Measurements from ENCODE around the gene ABTB2. TPM values are rescaled to one million over a fixed set of nuclear protein-coding genes. Genes with fewer than 3 reads are reported as not detected.

The ABTB2 gene
- total and polyA plus RNA-seq, 2 experiments from 2014 or later = 2.6 to 12.1 TPM

DNA sequence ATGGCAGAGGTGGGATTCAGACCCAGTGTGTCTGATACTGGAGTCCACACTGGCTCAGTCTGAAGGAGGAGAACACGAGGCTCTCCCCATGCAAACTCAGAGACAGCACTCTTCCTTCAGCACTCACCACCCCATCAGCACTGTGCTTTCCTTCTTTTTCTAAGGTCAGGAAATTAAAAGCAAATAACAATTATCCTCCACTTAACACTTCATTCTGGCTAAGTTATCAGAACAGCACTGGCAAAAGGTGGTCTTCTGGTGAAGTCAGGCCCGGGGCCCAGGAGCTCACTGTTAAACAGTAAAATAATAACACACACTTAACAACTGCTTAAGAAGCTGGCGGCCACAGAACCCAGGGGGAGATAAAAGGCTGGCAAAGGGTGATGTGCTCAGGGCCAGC is 145.2 kb downstream of the ABTB2 start:
- TF ChIP-seq, protein P1, sequence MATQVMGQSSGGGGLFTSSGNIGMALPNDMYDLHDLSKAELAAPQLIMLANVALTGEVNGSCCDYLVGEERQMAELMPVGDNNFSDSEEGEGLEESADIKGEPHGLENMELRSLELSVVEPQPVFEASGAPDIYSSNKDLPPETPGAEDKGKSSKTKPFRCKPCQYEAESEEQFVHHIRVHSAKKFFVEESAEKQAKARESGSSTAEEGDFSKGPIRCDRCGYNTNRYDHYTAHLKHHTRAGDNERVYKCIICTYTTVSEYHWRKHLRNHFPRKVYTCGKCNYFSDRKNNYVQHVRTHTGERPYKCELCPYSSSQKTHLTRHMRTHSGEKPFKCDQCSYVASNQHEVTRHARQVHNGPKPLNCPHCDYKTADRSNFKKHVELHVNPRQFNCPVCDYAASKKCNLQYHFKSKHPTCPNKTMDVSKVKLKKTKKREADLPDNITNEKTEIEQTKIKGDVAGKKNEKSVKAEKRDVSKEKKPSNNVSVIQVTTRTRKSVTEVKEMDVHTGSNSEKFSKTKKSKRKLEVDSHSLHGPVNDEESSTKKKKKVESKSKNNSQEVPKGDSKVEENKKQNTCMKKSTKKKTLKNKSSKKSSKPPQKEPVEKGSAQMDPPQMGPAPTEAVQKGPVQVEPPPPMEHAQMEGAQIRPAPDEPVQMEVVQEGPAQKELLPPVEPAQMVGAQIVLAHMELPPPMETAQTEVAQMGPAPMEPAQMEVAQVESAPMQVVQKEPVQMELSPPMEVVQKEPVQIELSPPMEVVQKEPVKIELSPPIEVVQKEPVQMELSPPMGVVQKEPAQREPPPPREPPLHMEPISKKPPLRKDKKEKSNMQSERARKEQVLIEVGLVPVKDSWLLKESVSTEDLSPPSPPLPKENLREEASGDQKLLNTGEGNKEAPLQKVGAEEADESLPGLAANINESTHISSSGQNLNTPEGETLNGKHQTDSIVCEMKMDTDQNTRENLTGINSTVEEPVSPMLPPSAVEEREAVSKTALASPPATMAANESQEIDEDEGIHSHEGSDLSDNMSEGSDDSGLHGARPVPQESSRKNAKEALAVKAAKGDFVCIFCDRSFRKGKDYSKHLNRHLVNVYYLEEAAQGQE (IDR thresholded peaks at IDR 0.05; ENCODE audit: unreplicated experiment) = no peak
- TF ChIP-seq, protein P2, sequence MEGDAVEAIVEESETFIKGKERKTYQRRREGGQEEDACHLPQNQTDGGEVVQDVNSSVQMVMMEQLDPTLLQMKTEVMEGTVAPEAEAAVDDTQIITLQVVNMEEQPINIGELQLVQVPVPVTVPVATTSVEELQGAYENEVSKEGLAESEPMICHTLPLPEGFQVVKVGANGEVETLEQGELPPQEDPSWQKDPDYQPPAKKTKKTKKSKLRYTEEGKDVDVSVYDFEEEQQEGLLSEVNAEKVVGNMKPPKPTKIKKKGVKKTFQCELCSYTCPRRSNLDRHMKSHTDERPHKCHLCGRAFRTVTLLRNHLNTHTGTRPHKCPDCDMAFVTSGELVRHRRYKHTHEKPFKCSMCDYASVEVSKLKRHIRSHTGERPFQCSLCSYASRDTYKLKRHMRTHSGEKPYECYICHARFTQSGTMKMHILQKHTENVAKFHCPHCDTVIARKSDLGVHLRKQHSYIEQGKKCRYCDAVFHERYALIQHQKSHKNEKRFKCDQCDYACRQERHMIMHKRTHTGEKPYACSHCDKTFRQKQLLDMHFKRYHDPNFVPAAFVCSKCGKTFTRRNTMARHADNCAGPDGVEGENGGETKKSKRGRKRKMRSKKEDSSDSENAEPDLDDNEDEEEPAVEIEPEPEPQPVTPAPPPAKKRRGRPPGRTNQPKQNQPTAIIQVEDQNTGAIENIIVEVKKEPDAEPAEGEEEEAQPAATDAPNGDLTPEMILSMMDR (conservative IDR thresholded peaks at IDR 0.05; ENCODE audit: low read depth in 2 of 2) = no peak
- no peak for TF ChIP-seq STAT1 (IDR thresholded peaks at IDR 0.05; ENCODE audit: unreplicated experiment)
- TF ChIP-seq EZH2phosphoT487 (IDR thresholded peaks at IDR 0.05; ENCODE audit: unreplicated experiment) = no peak
- no peak for TF ChIP-seq POLR2AphosphoS5 (IDR thresholded peaks at IDR 0.05; ENCODE audit: low read depth)
- no peak for TF ChIP-seq JUNB (IDR thresholded peaks at IDR 0.05; ENCODE audit: unreplicated experiment)
- TF ChIP-seq CREB1 (CRISPR knock-in tag; IDR thresholded peaks at IDR 0.05; ENCODE audit: low read depth) = no peak
- no peak for TF ChIP-seq NANOG (IDR thresholded peaks at IDR 0.05; ENCODE audit: borderline replicate concordance)
- H4K20me1 ChIP-seq (replicated peaks; ENCODE audit: insufficient read depth) = no peaks in the 10 kb centered on the region; the same call in none of the 2 replicates
- no peak overlapping the region for H3K4me2 ChIP-seq
- Mint-ChIP-seq H3K4me1 (peaks cover 19% of the 10 kb centered on the region), H3K4me3 (no peak overlapping the region), H3K9me3 (no peaks in the 10 kb centered on the region), H3K27me3 (ENCODE audit: insufficient read depth, low read depth, poor library complexity) (peaks cover 13% of the 10 kb centered on the region), H3K27ac (no peak overlapping the region), H3K36me3 (ENCODE audit: low read depth) (no peaks in the 10 kb centered on the region)
- H3K4me1 ChIP-seq (ENCODE audit: insufficient read depth) = no peaks in the 10 kb centered on the region; the same call in 1 of the 2 replicates
- no peaks in the 10 kb centered on the region for H3F3A ChIP-seq (replicated peaks; ENCODE audit: low read depth)
- H3K9me2 ChIP-seq (ENCODE audit: insufficient read depth) = no peaks in the 10 kb centered on the region
- ATAC-seq = no peak
- no peak overlapping the region for H3K4me3 ChIP-seq
- no peak overlapping the region for H2AFZ ChIP-seq
- no peaks in the 10 kb centered on the region for H3K79me2 ChIP-seq (replicated peaks; ENCODE audit: insufficient read depth)
- no peaks in the 10 kb centered on the region for H3K36me3 ChIP-seq (ENCODE audit: insufficient read depth)
- no peak overlapping the region for H3K27ac ChIP-seq (ENCODE audit: low read depth)
- H3K27me3 ChIP-seq (ENCODE audit: insufficient read depth) = no peaks in the 10 kb centered on the region
- DNase-seq (ENCODE audit: low spot score) = no peak

DNA sequence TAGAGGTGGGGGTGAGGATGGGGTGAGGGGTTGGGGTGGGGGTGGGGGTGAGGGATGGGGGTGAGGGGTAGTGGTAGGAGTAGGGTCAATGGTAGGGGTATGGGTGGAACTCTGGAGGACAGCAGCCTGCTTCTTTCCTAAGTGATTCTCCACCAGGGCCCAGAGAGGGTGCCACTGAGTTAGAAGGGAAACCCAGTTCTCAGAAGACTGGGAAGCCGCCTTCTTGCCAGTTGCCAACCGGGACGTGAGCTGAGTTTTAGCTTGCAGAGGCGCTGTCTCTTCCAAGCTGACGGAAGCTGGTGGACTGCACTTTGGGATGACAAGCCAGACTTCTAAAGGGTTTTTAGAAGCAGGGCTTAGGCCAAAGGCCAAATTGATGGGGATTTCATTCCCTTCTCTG is 148.0 kb downstream of the ABTB2 start:
- peaks cover 36% of the 10 kb centered on the region for H3K4me1 Mint-ChIP-seq
- Histone ChIP-seq H3F3A (replicated peaks; ENCODE audit: low read depth) (no peaks in the 10 kb centered on the region), H3K36me3 (ENCODE audit: insufficient read depth) (no peaks in the 10 kb centered on the region; the same call in 1 of the 2 replicates), H3K4me1 (ENCODE audit: insufficient read depth) (peaks cover 12% of the 10 kb centered on the region), H4K20me1 (replicated peaks; ENCODE audit: insufficient read depth) (no peaks in the 10 kb centered on the region; the same call in 1 of the 2 replicates), H3K4me2 (no peak overlapping the region), H3K79me2 (replicated peaks; ENCODE audit: insufficient read depth) (no peaks in the 10 kb centered on the region), H3K4me3 (no peak overlapping the region), H2AFZ (no peak overlapping the region), H3K27ac (ENCODE audit: low read depth) (no peak overlapping the region), H3K27me3 (ENCODE audit: insufficient read depth) (no peaks in the 10 kb centered on the region), H3K9me2 (ENCODE audit: insufficient read depth) (no peaks in the 10 kb centered on the region)
- ATAC-seq = peak; percentile 73
- H3K4me3 Mint-ChIP-seq = no peak overlapping the region
- no peaks in the 10 kb centered on the region for H3K9me3 Mint-ChIP-seq
- peak; percentile 69 for DNase-seq (ENCODE audit: low spot score)
- H3K27me3 Mint-ChIP-seq (ENCODE audit: insufficient read depth, low read depth, poor library complexity) = peaks cover 13% of the 10 kb centered on the region
- no peak for TF ChIP-seq POLR2AphosphoS5 (IDR thresholded peaks at IDR 0.05; ENCODE audit: low read depth)
- TF ChIP-seq, protein P2 (conservative IDR thresholded peaks at IDR 0.05; ENCODE audit: low read depth in 2 of 2) = peak in 1 of 2 experiments; percentile 42; a peak in 2 of 4 replicates
- H3K36me3 Mint-ChIP-seq (ENCODE audit: low read depth) = no peaks in the 10 kb centered on the region
- H3K27ac Mint-ChIP-seq = no peak overlapping the region

Data from GM23338 (cell line).